Measurements from ENCODE around the gene GABRR2.
A peak's percentile ranks its signal among the peaks of the same experiment; 100 is the strongest.

The GABRR2 gene

GRCh38 chr6:89360415-89360999 is 45.4 kb upstream of the GABRR2 start:
- H3K27me3 ChIP-seq (ENCODE audit: insufficient read depth, low read length, poor library complexity, severe bottlenecking), result no peaks in the 10 kb centered on the region
- H3K4me1 ChIP-seq (ENCODE audit: insufficient read depth, low read length, poor library complexity, severe bottlenecking), result peaks cover 66% of the 10 kb centered on the region
- TF ChIP-seq CTCF (conservative IDR thresholded peaks at IDR 0.05; ENCODE audit: low read length) (no peak), EZH2phosphoT487 (IDR thresholded peaks at IDR 0.05; ENCODE audit: borderline replicate concordance) (no peak)
- no peak overlapping the region for H3K9ac ChIP-seq (ENCODE audit: low read depth, low read length, poor library complexity, severe bottlenecking)
- H3K36me3 ChIP-seq (ENCODE audit: insufficient read depth, low read length), result no peaks in the 10 kb centered on the region
- H4K20me1 ChIP-seq (ENCODE audit: insufficient read depth, low read length, poor library complexity, severe bottlenecking), result no peaks in the 10 kb centered on the region
- no peaks in the 10 kb centered on the region for H3K9me2 ChIP-seq (replicated peaks; ENCODE audit: low read depth, low read length)
- H2AFZ ChIP-seq (ENCODE audit: low read length), result no peak overlapping the region
- H3K9me3 ChIP-seq (ENCODE audit: insufficient read depth, low read depth, low read length), result no peaks in the 10 kb centered on the region
- no peaks in the 10 kb centered on the region for H3F3A ChIP-seq (ENCODE audit: low read depth)
- peak overlapping the region; percentile 15 for H3K4me2 ChIP-seq (ENCODE audit: low read depth, low read length, poor library complexity, severe bottlenecking)
- H3K79me2 ChIP-seq (ENCODE audit: insufficient read depth, low read length), result no peaks in the 10 kb centered on the region; the same call in 1 of the 2 replicates
- no peak overlapping the region for H3K4me3 ChIP-seq (ENCODE audit: low read length, poor library complexity, severe bottlenecking)

GRCh38 chr6:89359561-89359960 is 44.5 kb upstream of the GABRR2 start:
- Histone ChIP-seq H3K9me2 (replicated peaks; ENCODE audit: low read depth, low read length) (no peaks in the 10 kb centered on the region), H3K27me3 (ENCODE audit: insufficient read depth, low read length, poor library complexity, severe bottlenecking) (no peaks in the 10 kb centered on the region), H3K36me3 (ENCODE audit: insufficient read depth, low read length) (no peaks in the 10 kb centered on the region), H3K4me3 (ENCODE audit: low read length, poor library complexity, severe bottlenecking) (no peak overlapping the region), H3K4me1 (ENCODE audit: insufficient read depth, low read length, poor library complexity, severe bottlenecking) (peaks cover 57% of the 10 kb centered on the region), H3K9ac (ENCODE audit: low read depth, low read length, poor library complexity, severe bottlenecking) (no peak overlapping the region), H3K9me3 (ENCODE audit: insufficient read depth, low read depth, low read length) (no peaks in the 10 kb centered on the region), H4K20me1 (ENCODE audit: insufficient read depth, low read length, poor library complexity, severe bottlenecking) (no peaks in the 10 kb centered on the region), H2AFZ (ENCODE audit: low read length) (0 out of 2 replicates have a peak overlapping the region, but pooled peaks have one; percentile 21), H3K79me2 (ENCODE audit: insufficient read depth, low read length) (no peaks in the 10 kb centered on the region; the same call in 1 of the 2 replicates), H3F3A (ENCODE audit: low read depth) (no peaks in the 10 kb centered on the region), H3K4me2 (ENCODE audit: low read depth, low read length, poor library complexity, severe bottlenecking) (no peak overlapping the region)
- TF ChIP-seq EZH2phosphoT487 (IDR thresholded peaks at IDR 0.05; ENCODE audit: borderline replicate concordance) (no peak), CTCF (conservative IDR thresholded peaks at IDR 0.05; ENCODE audit: low read length) (no peak)

- Histone ChIP-seq H3K4me3 (ENCODE audit: low read length, poor library complexity, severe bottlenecking) (peak overlapping the region; percentile 70), H3K9me3 (ENCODE audit: insufficient read depth, low read depth, low read length) (no peaks in the 10 kb centered on the region), H2AFZ (ENCODE audit: low read length) (peak overlapping the region; percentile 85), H3K9me2 (replicated peaks; ENCODE audit: low read depth, low read length) (no peaks in the 10 kb centered on the region), H4K20me1 (ENCODE audit: insufficient read depth, low read length, poor library complexity, severe bottlenecking) (no peaks in the 10 kb centered on the region), H3K36me3 (ENCODE audit: insufficient read depth, low read length) (no peaks in the 10 kb centered on the region), H3K4me2 (ENCODE audit: low read depth, low read length, poor library complexity, severe bottlenecking) (peak overlapping the region; percentile 87), H3K4me1 (ENCODE audit: insufficient read depth, low read length, poor library complexity, severe bottlenecking) (peaks cover 60% of the 10 kb centered on the region), H3K27me3 (ENCODE audit: insufficient read depth, low read length, poor library complexity, severe bottlenecking) (no peaks in the 10 kb centered on the region), H3K9ac (ENCODE audit: low read depth, low read length, poor library complexity, severe bottlenecking) (peak overlapping the region; percentile 77), H3F3A (ENCODE audit: low read depth) (no peaks in the 10 kb centered on the region), H3K79me2 (ENCODE audit: insufficient read depth, low read length) (peaks cover 20% of the 10 kb centered on the region)
- no peak for TF ChIP-seq CTCF (conservative IDR thresholded peaks at IDR 0.05; ENCODE audit: low read length)
Observed at GRCh38 chr6:89357390-89357789, 42.3 kb upstream of the GABRR2 start.

All from Loucy (cell line).